Hepatocyte (in vitro differentiated cells): ENCODE measurements around the gene VAC14. TPM values are rescaled to one million over a fixed set of nuclear protein-coding genes. Genes with fewer than 3 reads are reported as not detected.

Source experiments
- DNase-seq: peaks from one replicate; pipeline ENCODE4 v3.0.0-alpha.2; 2016; ENCODE audit warnings: low spot score
- H2AFZ ChIP-seq: fragments of 200-600 bp; sonication (generic); 2 replicates; pipeline ENCODE4 v1.6.0; 2016; ENCODE audit warnings: antibody characterized with exemption, mild to moderate bottlenecking
- H3K27ac ChIP-seq: fragments of 200-600 bp; sonication (generic); 2 replicates; pipeline ENCODE4 v1.5.1; 2016; ENCODE audit warnings: mild to moderate bottlenecking
- H3K27me3 ChIP-seq: fragments of 200-600 bp; sonication (generic); 2 replicates; pipeline ENCODE4 v1.6.1; 2016
- H3K36me3 ChIP-seq: fragments of 200-600 bp; sonication (generic); replicated peaks from 2 replicates; pipeline ENCODE4 v1.5.1; 2016; ENCODE audit warnings: low read depth; ENCODE audit not compliant: insufficient read depth
- H3K4me1 ChIP-seq: fragments of 200-600 bp; sonication (generic); 2 replicates; pipeline ENCODE4 v1.5.1; 2016; ENCODE audit warnings: mild to moderate bottlenecking, moderate library complexity; ENCODE audit not compliant: insufficient read depth
- H3K4me2 ChIP-seq: fragments of 200-600 bp; sonication (generic); 2 replicates; pipeline ENCODE4 v1.6.0; 2016
- H3K4me3 ChIP-seq: fragments of 200-600 bp; sonication (generic); 2 replicates; pipeline ENCODE4 v1.5.1; 2016; ENCODE audit warnings: mild to moderate bottlenecking
- H3K79me2 ChIP-seq: fragments of 200-600 bp; sonication (generic); 2 replicates; pipeline ENCODE4 v1.6.0; 2017; ENCODE audit warnings: mild to moderate bottlenecking
- H3K9me2 ChIP-seq: fragments of 200-600 bp; sonication (generic); replicated peaks from 2 replicates; pipeline ENCODE4 v1.6.0; 2017; ENCODE audit warnings: mild to moderate bottlenecking; ENCODE audit not compliant: insufficient read depth
- H3K9me3 ChIP-seq: fragments of 200-600 bp; sonication (generic); 2 replicates; pipeline ENCODE4 v1.5.1; 2016; ENCODE audit warnings: low read depth, mild to moderate bottlenecking
- H4K20me1 ChIP-seq: fragments of 200-600 bp; sonication (generic); 2 replicates; pipeline ENCODE4 v1.6.0; 2016; ENCODE audit warnings: mild to moderate bottlenecking; ENCODE audit not compliant: insufficient read depth, poor library complexity, severe bottlenecking
- EZH2 ChIP-seq: fragments of 200-600 bp; sonication (generic); IDR thresholded peaks from 2 replicates; pipeline ENCODE4 v1.6.1; 2016; ENCODE audit warnings: antibody characterized with exemption, mild to moderate bottlenecking, borderline replicate concordance
- EZH2phosphoT487 ChIP-seq: fragments of 200-600 bp; sonication (generic); IDR thresholded peaks from one replicate; pipeline ENCODE4 v1.6.1; 2018; ENCODE audit warnings: antibody characterized with exemption, mild to moderate bottlenecking, low read depth, moderate library complexity; ENCODE audit not compliant: unreplicated experiment, severe bottlenecking
- WGBS: methylation state at CpG from one replicate; pipeline ENCODE4 v1.1.6; 2016; ENCODE audit warnings: low lambda C conversion rate; ENCODE audit errors: missing lambda C conversion rate; 5-methylcytosine and 5-hydroxymethylcytosine counted together
- polyA plus RNA-seq: library from polyadenylated mRNA; unstranded; fragments of >200 nt; fragmentation: Nextera tagmentation; extraction: Ambion mirVana; gene quantifications from 2 replicates; pipeline ENCODE4 v1.2.1, GENCODE V29; 2016
- total RNA-seq: library from RNA; depleted of rRNA; stranded (reverse); fragments of >200 nt; gene quantifications from 2 replicates; pipeline ENCODE4 v1.2.3, GENCODE V29; 2014
- TF ChIP-seq, protein P1 (sequence below): fragments of 200-600 bp; sonication (generic); IDR thresholded peaks from 2 replicates; pipeline ENCODE4 v1.5.1; 2016; ENCODE audit warnings: antibody characterized with exemption, mild to moderate bottlenecking; ENCODE audit not compliant: poor library complexity

VAC14 gene
- total and polyA plus RNA-seq, 2 experiments from 2014 or later = 35.8 to 49.4 TPM

DNA sequence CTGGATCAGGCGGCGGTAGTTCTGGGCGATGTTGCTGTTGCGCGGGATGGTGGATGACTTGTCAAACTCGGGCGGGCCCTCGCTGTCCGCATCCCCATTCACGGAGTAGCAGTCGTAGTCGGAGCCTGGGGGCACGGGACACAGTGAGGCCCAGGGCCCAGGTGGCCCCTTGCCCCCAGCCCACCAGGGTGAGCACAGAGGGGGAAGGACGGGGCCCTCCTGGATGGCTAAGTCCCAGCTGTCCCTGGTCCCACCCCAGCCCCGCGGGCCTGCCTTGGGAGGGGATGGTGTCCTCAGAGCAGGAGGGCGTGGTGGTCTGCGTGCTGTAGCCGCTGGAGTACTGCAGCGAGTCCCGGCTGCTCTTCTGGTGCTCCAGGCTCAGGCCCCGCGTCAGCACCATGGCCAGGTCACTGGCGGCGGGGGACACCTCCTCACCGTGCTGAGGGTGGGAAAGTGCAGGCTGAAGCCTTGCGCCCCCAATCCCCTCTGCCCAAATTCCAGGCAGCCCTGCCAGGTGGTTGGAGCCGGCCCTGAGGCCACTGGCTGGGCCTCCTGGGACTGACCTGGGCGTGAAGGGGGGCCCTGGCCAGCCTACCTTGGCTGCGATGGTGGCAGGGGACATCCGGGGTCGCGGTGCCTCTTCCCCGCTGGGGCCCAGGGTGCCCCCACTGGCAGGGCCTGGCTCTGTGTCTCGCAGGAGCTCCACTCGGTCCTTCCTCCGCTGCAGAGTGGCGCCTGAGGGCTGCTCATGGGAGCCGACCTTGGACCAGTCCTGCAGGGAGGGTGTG is 136.4 kb downstream of the VAC14 start:
- Histone ChIP-seq H3K27me3 (no peaks in the 10 kb centered on the region), H3K9me3 (no peaks in the 10 kb centered on the region), H3K9me2 (no peaks in the 10 kb centered on the region), H3K27ac (no peak overlapping the region), H3K4me1 (no peaks in the 10 kb centered on the region), H3K4me3 (no peak overlapping the region), H4K20me1 (peaks cover 2% of the 10 kb centered on the region), H2AFZ (no peak overlapping the region), H3K36me3 (no peaks in the 10 kb centered on the region), H3K4me2 (no peak overlapping the region), H3K79me2 (no peaks in the 10 kb centered on the region)
- TF ChIP-seq, protein P1, sequence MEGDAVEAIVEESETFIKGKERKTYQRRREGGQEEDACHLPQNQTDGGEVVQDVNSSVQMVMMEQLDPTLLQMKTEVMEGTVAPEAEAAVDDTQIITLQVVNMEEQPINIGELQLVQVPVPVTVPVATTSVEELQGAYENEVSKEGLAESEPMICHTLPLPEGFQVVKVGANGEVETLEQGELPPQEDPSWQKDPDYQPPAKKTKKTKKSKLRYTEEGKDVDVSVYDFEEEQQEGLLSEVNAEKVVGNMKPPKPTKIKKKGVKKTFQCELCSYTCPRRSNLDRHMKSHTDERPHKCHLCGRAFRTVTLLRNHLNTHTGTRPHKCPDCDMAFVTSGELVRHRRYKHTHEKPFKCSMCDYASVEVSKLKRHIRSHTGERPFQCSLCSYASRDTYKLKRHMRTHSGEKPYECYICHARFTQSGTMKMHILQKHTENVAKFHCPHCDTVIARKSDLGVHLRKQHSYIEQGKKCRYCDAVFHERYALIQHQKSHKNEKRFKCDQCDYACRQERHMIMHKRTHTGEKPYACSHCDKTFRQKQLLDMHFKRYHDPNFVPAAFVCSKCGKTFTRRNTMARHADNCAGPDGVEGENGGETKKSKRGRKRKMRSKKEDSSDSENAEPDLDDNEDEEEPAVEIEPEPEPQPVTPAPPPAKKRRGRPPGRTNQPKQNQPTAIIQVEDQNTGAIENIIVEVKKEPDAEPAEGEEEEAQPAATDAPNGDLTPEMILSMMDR = no peak
- TF ChIP-seq EZH2 = no peak
- TF ChIP-seq EZH2phosphoT487 = no peak
- DNase-seq = peak; percentile 4
- WGBS = 95% methylated on average over 35 of the region's 39 CpGs

DNA sequence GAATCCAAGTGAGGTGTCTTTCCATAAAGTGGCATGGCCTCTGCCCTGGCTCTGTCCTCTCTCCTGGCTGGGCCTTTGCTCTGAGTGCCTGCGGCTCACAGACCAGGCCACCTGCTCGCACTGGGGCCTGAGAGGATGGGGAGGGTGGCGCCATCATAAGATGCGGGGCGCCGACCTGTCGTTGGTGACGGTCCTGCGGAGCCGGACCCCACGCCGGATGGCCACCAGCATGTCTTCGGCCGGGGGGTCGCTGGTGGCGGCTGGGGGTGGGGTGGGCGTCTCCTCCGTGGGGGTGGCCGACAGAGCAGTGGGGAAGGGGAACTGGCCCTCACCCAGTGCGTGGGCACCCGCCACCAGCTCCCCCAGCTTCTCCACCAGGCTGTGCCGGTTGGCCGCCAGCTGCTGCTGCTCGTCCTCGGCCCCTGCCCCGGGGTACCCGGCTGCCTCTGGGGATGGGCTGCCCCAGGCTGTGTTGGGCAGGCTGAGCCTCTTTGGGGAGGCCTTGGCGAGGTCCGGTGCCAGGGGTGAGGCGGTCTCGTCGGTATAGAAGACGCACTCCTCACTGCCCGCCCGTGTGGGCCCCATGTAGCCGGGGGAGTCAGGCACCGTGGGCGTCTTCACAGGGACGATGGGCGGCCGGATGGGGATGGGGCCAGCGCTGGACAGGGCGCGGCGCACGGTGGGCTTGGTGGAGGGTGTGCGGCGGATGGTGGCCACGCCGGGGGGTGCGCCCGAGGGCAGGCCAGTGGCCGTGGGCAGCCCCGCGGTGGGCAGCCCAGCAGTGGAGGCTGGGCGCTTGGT is 137.2 kb downstream of the VAC14 start:
- Histone ChIP-seq H2AFZ (no peak overlapping the region), H3K36me3 (no peaks in the 10 kb centered on the region), H3K4me1 (no peaks in the 10 kb centered on the region), H3K27ac (no peak overlapping the region), H3K4me3 (no peak overlapping the region), H3K9me2 (no peaks in the 10 kb centered on the region), H3K27me3 (no peaks in the 10 kb centered on the region), H3K79me2 (no peaks in the 10 kb centered on the region), H3K4me2 (no peak overlapping the region), H4K20me1 (peaks cover 2% of the 10 kb centered on the region), H3K9me3 (no peaks in the 10 kb centered on the region)
- no peak for DNase-seq
- TF ChIP-seq EZH2 (no peak), EZH2phosphoT487 (no peak)
- TF ChIP-seq, protein P1 = no peak
- WGBS = 98% methylated on average over 42 of the region's 56 CpGs

DNA sequence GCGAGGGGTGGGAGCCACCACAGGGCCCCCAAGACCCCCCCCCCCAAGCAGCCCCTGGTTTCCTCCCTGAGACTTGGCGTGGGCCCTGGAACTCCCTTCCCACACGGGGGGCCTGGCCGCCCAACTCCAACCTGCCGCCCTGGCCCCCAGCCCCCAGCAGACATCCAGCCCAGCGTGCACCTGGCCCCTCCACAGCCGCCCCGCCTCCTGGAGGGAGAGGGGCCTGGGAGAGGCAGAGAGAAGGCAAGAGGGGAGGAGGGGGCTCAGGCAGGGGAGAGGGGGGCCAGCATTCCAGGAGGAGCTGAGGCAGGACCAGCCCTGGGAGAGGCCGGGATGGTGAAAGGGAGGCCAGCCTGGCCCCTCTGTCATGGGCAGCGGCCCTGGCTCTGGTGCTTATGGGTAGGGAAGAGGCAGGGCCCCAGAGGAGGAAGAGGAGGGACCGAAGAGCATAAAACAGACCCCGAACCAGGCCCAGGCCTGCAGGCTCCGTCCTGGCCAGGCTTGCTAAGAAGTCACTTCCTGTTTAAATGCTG is 137.9 kb downstream of the VAC14 start:
- Histone ChIP-seq H3K9me2 (no peaks in the 10 kb centered on the region), H3K4me2 (no peak overlapping the region), H3K79me2 (no peaks in the 10 kb centered on the region), H4K20me1 (peaks cover 2% of the 10 kb centered on the region), H3K4me1 (no peaks in the 10 kb centered on the region), H3K9me3 (no peaks in the 10 kb centered on the region), H3K27ac (no peak overlapping the region), H3K36me3 (no peaks in the 10 kb centered on the region), H2AFZ (no peak overlapping the region), H3K27me3 (no peaks in the 10 kb centered on the region), H3K4me3 (no peak overlapping the region)
- TF ChIP-seq, protein P1 = no peak
- TF ChIP-seq EZH2phosphoT487 (no peak), EZH2 (no peak)
- no peak for DNase-seq
- 91% methylated on average over 8 of the region's 13 CpGs for WGBS
